ENCODE results near the gene TTYH1. TPM values are rescaled to one million over a fixed set of nuclear protein-coding genes. Genes with fewer than 3 reads are reported as not detected.

The TTYH1 gene
- total and polyA plus RNA-seq, 2 donors (not counting 3 experiments of a cell fraction or from before 2014, with no cell fraction given), result not detected

DNA sequence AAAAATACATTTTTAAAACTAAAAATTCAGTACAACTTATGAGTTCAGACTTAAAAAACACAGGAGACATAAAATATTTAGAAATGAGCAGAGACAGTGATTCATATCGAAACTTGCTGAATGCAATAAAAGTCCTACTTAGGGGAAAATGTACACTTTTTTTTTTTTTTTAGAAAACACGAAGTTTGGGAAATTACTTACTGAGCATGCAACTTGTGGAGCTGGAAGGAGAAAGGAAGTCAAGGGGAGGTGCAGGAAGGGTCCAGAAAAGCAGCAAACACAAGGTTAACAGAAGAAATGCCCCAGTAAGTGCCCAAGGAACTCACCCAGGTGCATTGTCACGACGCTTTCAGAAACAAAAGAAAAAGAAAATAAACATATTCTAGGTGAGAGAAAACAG is 31.9 kb upstream of the TTYH1 start:
- Histone ChIP-seq H4K20me1 (replicated peaks; ENCODE audit: control insufficient read depth, extremely low read depth, insufficient read depth, low read length) (no peaks in the 10 kb centered on the region), H3K4me1 (ENCODE audit: control insufficient read depth, extremely low read depth, insufficient read depth, low read length) (peaks cover 4% of the 10 kb centered on the region), H3K27me3 (ENCODE audit: control insufficient read depth in 2 of 2, insufficient read depth in 2 of 2, low read length in 2 of 2) (peaks cover 0 to 2% of the 10 kb centered on the region in 2 experiments), H3K36me3 (ENCODE audit: control insufficient read depth in 2 of 2, extremely low read depth in 1 of 2, insufficient read depth in 2 of 2, low read length in 2 of 2) (no peaks in the 10 kb centered on the region), H3K9me1 (replicated peaks; ENCODE audit: control insufficient read depth, extremely low read depth, insufficient read depth, low read length) (no peaks in the 10 kb centered on the region), H3K79me2 (ENCODE audit: control insufficient read depth, insufficient read depth, low read length) (no peaks in the 10 kb centered on the region), H3K9me3 (replicated peaks; ENCODE audit: control insufficient read depth, insufficient read depth, low read length) (no peaks in the 10 kb centered on the region), H3K9ac (replicated peaks; ENCODE audit: extremely low read depth, insufficient read depth, low read length) (no peak overlapping the region), H3K4me2 (ENCODE audit: insufficient read depth, low read length) (no peak overlapping the region), H2AFZ (ENCODE audit: low read depth, low read length) (no peak overlapping the region), H3K4me3 (replicated peaks in 1 of 3; ENCODE audit: insufficient read depth in 1 of 3, low read depth in 1 of 3, low read length in 3 of 3) (no peak overlapping the region), H3K27ac (ENCODE audit: insufficient read depth, low read depth, low read length) (no peak overlapping the region)
- TF ChIP-seq GATA2 (IDR thresholded peaks at IDR 0.05; ENCODE audit: insufficient read depth, insufficient read length, low read depth, low read length) (no peak), FOS (IDR thresholded peaks at IDR 0.05; ENCODE audit: borderline replicate concordance, insufficient read depth, low read length) (no peak), EZH2 (IDR thresholded peaks at IDR 0.05; ENCODE audit: borderline replicate concordance, low read depth, low read length, severe bottlenecking) (no peak), POLR2AphosphoS5 (IDR thresholded peaks at IDR 0.05; ENCODE audit: insufficient read depth, low read depth, low read length) (no peak), MYC (IDR thresholded peaks at IDR 0.05; ENCODE audit: low read depth, low read length) (no peak), POLR2A (IDR thresholded peaks at IDR 0.05; ENCODE audit: low read depth, low read length) (no peak), JUN (IDR thresholded peaks at IDR 0.05; ENCODE audit: borderline replicate concordance, insufficient read depth, insufficient read length, low read depth) (no peak)
- TF ChIP-seq, protein P1, sequence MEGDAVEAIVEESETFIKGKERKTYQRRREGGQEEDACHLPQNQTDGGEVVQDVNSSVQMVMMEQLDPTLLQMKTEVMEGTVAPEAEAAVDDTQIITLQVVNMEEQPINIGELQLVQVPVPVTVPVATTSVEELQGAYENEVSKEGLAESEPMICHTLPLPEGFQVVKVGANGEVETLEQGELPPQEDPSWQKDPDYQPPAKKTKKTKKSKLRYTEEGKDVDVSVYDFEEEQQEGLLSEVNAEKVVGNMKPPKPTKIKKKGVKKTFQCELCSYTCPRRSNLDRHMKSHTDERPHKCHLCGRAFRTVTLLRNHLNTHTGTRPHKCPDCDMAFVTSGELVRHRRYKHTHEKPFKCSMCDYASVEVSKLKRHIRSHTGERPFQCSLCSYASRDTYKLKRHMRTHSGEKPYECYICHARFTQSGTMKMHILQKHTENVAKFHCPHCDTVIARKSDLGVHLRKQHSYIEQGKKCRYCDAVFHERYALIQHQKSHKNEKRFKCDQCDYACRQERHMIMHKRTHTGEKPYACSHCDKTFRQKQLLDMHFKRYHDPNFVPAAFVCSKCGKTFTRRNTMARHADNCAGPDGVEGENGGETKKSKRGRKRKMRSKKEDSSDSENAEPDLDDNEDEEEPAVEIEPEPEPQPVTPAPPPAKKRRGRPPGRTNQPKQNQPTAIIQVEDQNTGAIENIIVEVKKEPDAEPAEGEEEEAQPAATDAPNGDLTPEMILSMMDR (IDR thresholded peaks at IDR 0.05; ENCODE audit: extremely low read depth in 1 of 2, insufficient read depth in 1 of 2, low read depth in 1 of 2, low read length in 2 of 2), result no peak
- TF ChIP-seq, protein P2, sequence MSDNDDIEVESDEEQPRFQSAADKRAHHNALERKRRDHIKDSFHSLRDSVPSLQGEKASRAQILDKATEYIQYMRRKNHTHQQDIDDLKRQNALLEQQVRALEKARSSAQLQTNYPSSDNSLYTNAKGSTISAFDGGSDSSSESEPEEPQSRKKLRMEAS (IDR thresholded peaks at IDR 0.05; ENCODE audit: insufficient read depth, insufficient read length), result no peak
- POLR2A ChIA-PET, result interaction anchor here (0.6 kb wide), 1 partner anchor 22 kb away, joined by 3 read pairs; no protein-coding TSS in a partner anchor
- dilution Hi-C loops (cut with MboI; ENCODE audit: extremely low pct_ligation_motif_present, low sequenced_read_pairs) (no loop called here), intact Hi-C loops (cut with micrococcal nuclease) (no loop called here)
- no peak for FAIRE-seq
- DNase-seq (ENCODE audit: low read depth, low spot score), result no peak
- BruUV-seq (replicated peaks), result no TSS peak
- CTCF ChIA-PET, result interaction anchor here (2.0 kb wide), 1 partner anchor 8 kb away, joined by 11 read pairs; no protein-coding TSS in a partner anchor
